GM23338 (cell line): ENCODE measurements around the gene ZNF568. TPM values are rescaled to one million over a fixed set of nuclear protein-coding genes. Genes with fewer than 3 reads are reported as not detected.

ENCODE experiments used
- ATAC-seq: fragments of 200-7000 bp; cut with Tn5 transposase; 3 replicates; pipeline ENCODE4 v1.9.1; 2020
- DNase-seq: peaks from one replicate; pipeline ENCODE4 v3.0.0-alpha.2; 2015; ENCODE audit warnings: low spot score
- H2AFZ ChIP-seq: fragments of 200-600 bp; sonication (generic); 2 replicates; pipeline ENCODE4 v1.8.0; 2016; ENCODE audit warnings: antibody characterized with exemption, mild to moderate bottlenecking, moderate library complexity
- H3F3A ChIP-seq: fragments of 200-600 bp; sonication (generic); replicated peaks from 2 replicates; pipeline ENCODE4 v1.8.0; 2017; ENCODE audit warnings: antibody characterized with exemption, mixed run types, low read depth
- H3K27ac ChIP-seq: fragments of 200-600 bp; sonication (generic); 2 replicates; pipeline ENCODE4 v1.6.1; 2016; ENCODE audit warnings: low read depth
- H3K27me3 ChIP-seq: fragments of 200-600 bp; sonication (generic); 2 replicates; pipeline ENCODE4 v1.8.0; 2016; ENCODE audit warnings: mild to moderate bottlenecking, mixed run types, moderate library complexity; ENCODE audit not compliant: insufficient read depth
- H3K36me3 ChIP-seq: fragments of 200-600 bp; sonication (generic); 2 replicates; pipeline ENCODE4 v1.8.0; 2016; ENCODE audit warnings: mild to moderate bottlenecking; ENCODE audit not compliant: insufficient read depth
- H3K4me1 ChIP-seq: fragments of 200-600 bp; sonication (generic); 2 replicates; pipeline ENCODE4 v1.8.0; 2016; ENCODE audit warnings: mild to moderate bottlenecking, moderate library complexity; ENCODE audit not compliant: insufficient read depth
- H3K4me2 ChIP-seq: fragments of 200-600 bp; sonication (generic); 2 replicates; pipeline ENCODE4 v1.7.1; 2017; ENCODE audit warnings: mixed run types
- H3K4me3 ChIP-seq: fragments of 200-600 bp; sonication (generic); 2 replicates; pipeline ENCODE4 v1.6.1; 2016; ENCODE audit warnings: mixed run types
- H3K79me2 ChIP-seq: fragments of 200-600 bp; sonication (generic); replicated peaks from 2 replicates; pipeline ENCODE4 v1.8.0; 2017; ENCODE audit warnings: mild to moderate bottlenecking; ENCODE audit not compliant: insufficient read depth
- H3K9me2 ChIP-seq: fragments of 200-600 bp; sonication (generic); 2 replicates; pipeline ENCODE4 v1.8.0; 2017; ENCODE audit not compliant: insufficient read depth
- H4K20me1 ChIP-seq: fragments of 200-600 bp; sonication (generic); replicated peaks from 2 replicates; pipeline ENCODE4 v1.8.0; 2017; ENCODE audit warnings: mild to moderate bottlenecking; ENCODE audit not compliant: insufficient read depth
- H3K27ac Mint-ChIP-seq: 2 replicates; pipeline ENCODE4 v1.8.0; 2020; ENCODE audit warnings: inconsistent platforms, mild to moderate bottlenecking, moderate library complexity, mixed read lengths
- H3K27me3 Mint-ChIP-seq: 3 replicates; pipeline ENCODE4 v1.8.0; 2022; ENCODE audit warnings: low read depth, mild to moderate bottlenecking, moderate library complexity, mixed read lengths, inconsistent platforms; ENCODE audit not compliant: insufficient read depth, poor library complexity
- H3K36me3 Mint-ChIP-seq: 3 replicates; pipeline ENCODE4 v1.8.0; 2021; ENCODE audit warnings: low read depth, mild to moderate bottlenecking, inconsistent platforms, moderate library complexity, mixed read lengths
- H3K4me1 Mint-ChIP-seq: 3 replicates; pipeline ENCODE4 v1.8.0; 2020; ENCODE audit warnings: mild to moderate bottlenecking, inconsistent platforms, mixed read lengths
- H3K4me3 Mint-ChIP-seq: 3 replicates; pipeline ENCODE4 v1.8.0; 2021; ENCODE audit warnings: moderate library complexity, mild to moderate bottlenecking, inconsistent platforms, mixed read lengths
- H3K9me3 Mint-ChIP-seq: 3 replicates; pipeline ENCODE4 v1.8.0; 2020; ENCODE audit warnings: moderate library complexity, mild to moderate bottlenecking, inconsistent platforms, mixed read lengths
- EZH2 ChIP-seq: fragments of 200-600 bp; sonication (generic); IDR thresholded peaks from one replicate; pipeline ENCODE4 v1.8.0; 2017; ENCODE audit warnings: antibody characterized with exemption, mild to moderate bottlenecking, low read depth; ENCODE audit not compliant: unreplicated experiment
- EZH2phosphoT487 ChIP-seq: fragments of 200-600 bp; sonication (generic); IDR thresholded peaks from one replicate; pipeline ENCODE4 v1.8.1; 2018; ENCODE audit warnings: antibody characterized with exemption; ENCODE audit not compliant: unreplicated experiment
- JUNB ChIP-seq: IDR thresholded peaks from one replicate; pipeline ENCODE4 v1.6.1; 2016; ENCODE audit warnings: antibody characterized with exemption; ENCODE audit not compliant: unreplicated experiment
- NANOG ChIP-seq: IDR thresholded peaks from 2 replicates; pipeline ENCODE4 v1.6.1; 2016; ENCODE audit warnings: antibody characterized with exemption, borderline replicate concordance
- POLR2AphosphoS5 ChIP-seq: IDR thresholded peaks from 2 replicates; pipeline ENCODE4 v1.6.1; 2016; ENCODE audit warnings: antibody characterized with exemption, low read depth
- STAT1 ChIP-seq: IDR thresholded peaks from one replicate; pipeline ENCODE4 v1.6.1; 2016; ENCODE audit warnings: antibody characterized with exemption; ENCODE audit not compliant: unreplicated experiment
- ZNF114 ChIP-seq: fragments of 250-450 bp; sonication (Bioruptor Pico); IDR thresholded peaks from 2 replicates; pipeline ENCODE4 v1.5.0; 2020; ENCODE audit warnings: mild to moderate bottlenecking, moderate library complexity
- polyA plus RNA-seq: library from polyadenylated mRNA; unstranded; fragments of >200 nt; fragmentation: Nextera tagmentation; extraction: Ambion mirVana; gene quantifications from 2 replicates; pipeline ENCODE4 v1.2.1, GENCODE V29; 2016
- total RNA-seq: library from RNA; depleted of rRNA; stranded (reverse); fragments of >200 nt; shearing (Covaris generic); gene quantifications from 2 replicates; pipeline ENCODE4 v1.2.3, GENCODE V29; 2014
- TF ChIP-seq, protein P1 (sequence below): fragments of 250-450 bp; sonication (Bioruptor Pico); IDR thresholded peaks from 2 replicates; pipeline ENCODE4 v1.5.0; 2020; ENCODE audit warnings: mild to moderate bottlenecking, moderate library complexity
- TF ChIP-seq, protein P2 (sequence below): IDR thresholded peaks from one replicate; pipeline ENCODE4 v1.6.1; 2018; ENCODE audit warnings: antibody characterized with exemption; ENCODE audit not compliant: unreplicated experiment
- TF ChIP-seq, protein P3 (sequence below): IDR thresholded peaks from 2 replicates; pipeline ENCODE4 v1.6.1; 2016; ENCODE audit warnings: antibody characterized with exemption
- TF ChIP-seq, protein P4 (sequence below), 2 experiments: fragments of 200-600 bp in 1 of 2; sonication (generic) in 1 of 2; conservative IDR thresholded peaks; 2 replicates each; pipeline versions ENCODE4 v1.5.1 to v1.6.1; 2016 to 2017; ENCODE audit warnings: antibody characterized with exemption in 2 of 2, low read depth in 2 of 2, mild to moderate bottlenecking in 2 of 2, moderate library complexity in 1 of 2

Gene ZNF568
- total and polyA plus RNA-seq, 2 experiments from 2014 or later = 7.6 to 10.5 TPM

DNA sequence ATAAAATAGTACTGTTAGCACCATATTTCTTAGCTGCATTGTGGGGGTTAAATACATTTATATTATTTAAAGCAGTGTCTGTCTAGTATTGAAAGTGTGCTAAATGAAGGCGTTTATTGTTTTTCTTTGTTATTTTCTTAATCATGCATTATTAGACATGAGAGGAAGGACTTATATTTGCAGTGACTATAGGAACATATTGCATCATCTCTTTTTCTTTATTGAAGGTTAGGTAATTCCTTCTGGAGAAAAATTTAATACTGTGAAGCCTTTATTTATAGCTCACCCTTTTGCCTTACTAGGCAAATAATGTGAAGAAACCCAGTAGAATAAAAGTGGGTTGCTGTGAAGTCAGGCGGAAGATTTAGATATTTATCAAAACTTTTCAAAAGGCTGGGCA lies 83.2 kb downstream of the ZNF568 start:
- Histone ChIP-seq H3F3A (no peaks in the 10 kb centered on the region), H3K79me2 (no peaks in the 10 kb centered on the region), H3K27me3 (no peaks in the 10 kb centered on the region), H4K20me1 (no peaks in the 10 kb centered on the region), H3K4me2 (no peak overlapping the region), H3K36me3 (peaks cover 13% of the 10 kb centered on the region), H2AFZ (no peak overlapping the region), H3K4me1 (no peaks in the 10 kb centered on the region), H3K4me3 (no peak overlapping the region), H3K9me2 (peaks cover 2% of the 10 kb centered on the region; the same call in 1 of the 2 replicates), H3K27ac (no peak overlapping the region)
- TF ChIP-seq, protein P1, sequence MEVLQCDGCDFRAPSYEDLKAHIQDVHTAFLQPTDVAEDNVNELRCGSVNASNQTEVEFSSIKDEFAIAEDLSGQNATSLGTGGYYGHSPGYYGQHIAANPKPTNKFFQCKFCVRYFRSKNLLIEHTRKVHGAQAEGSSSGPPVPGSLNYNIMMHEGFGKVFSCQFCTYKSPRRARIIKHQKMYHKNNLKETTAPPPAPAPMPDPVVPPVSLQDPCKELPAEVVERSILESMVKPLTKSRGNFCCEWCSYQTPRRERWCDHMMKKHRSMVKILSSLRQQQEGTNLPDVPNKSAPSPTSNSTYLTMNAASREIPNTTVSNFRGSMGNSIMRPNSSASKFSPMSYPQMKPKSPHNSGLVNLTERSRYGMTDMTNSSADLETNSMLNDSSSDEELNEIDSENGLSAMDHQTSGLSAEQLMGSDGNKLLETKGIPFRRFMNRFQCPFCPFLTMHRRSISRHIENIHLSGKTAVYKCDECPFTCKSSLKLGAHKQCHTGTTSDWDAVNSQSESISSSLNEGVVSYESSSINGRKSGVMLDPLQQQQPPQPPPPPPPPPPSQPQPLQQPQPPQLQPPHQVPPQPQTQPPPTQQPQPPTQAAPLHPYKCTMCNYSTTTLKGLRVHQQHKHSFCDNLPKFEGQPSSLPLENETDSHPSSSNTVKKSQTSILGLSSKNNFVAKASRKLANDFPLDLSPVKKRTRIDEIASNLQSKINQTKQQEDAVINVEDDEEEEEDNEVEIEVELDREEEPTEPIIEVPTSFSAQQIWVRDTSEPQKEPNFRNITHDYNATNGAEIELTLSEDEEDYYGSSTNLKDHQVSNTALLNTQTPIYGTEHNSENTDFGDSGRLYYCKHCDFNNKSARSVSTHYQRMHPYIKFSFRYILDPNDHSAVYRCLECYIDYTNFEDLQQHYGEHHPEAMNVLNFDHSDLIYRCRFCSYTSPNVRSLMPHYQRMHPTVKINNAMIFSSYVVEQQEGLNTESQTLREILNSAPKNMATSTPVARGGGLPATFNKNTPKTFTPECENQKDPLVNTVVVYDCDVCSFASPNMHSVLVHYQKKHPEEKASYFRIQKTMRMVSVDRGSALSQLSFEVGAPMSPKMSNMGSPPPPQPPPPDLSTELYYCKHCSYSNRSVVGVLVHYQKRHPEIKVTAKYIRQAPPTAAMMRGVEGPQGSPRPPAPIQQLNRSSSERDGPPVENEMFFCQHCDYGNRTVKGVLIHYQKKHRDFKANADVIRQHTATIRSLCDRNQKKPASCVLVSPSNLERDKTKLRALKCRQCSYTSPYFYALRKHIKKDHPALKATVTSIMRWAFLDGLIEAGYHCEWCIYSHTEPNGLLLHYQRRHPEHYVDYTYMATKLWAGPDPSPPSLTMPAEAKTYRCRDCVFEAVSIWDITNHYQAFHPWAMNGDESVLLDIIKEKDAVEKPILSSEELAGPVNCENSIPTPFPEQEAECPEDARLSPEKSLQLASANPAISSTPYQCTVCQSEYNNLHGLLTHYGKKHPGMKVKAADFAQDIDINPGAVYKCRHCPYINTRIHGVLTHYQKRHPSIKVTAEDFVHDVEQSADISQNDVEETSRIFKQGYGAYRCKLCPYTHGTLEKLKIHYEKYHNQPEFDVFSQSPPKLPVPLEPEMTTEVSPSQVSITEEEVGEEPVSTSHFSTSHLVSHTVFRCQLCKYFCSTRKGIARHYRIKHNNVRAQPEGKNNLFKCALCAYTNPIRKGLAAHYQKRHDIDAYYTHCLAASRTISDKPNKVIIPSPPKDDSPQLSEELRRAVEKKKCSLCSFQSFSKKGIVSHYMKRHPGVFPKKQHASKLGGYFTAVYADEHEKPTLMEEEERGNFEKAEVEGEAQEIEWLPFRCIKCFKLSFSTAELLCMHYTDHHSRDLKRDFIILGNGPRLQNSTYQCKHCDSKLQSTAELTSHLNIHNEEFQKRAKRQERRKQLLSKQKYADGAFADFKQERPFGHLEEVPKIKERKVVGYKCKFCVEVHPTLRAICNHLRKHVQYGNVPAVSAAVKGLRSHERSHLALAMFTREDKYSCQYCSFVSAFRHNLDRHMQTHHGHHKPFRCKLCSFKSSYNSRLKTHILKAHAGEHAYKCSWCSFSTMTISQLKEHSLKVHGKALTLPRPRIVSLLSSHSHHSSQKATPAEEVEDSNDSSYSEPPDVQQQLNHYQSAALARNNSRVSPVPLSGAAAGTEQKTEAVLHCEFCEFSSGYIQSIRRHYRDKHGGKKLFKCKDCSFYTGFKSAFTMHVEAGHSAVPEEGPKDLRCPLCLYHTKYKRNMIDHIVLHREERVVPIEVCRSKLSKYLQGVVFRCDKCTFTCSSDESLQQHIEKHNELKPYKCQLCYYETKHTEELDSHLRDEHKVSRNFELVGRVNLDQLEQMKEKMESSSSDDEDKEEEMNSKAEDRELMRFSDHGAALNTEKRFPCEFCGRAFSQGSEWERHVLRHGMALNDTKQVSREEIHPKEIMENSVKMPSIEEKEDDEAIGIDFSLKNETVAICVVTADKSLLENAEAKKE (CRISPR knock-in tag) = no peak
- TF ChIP-seq, protein P2, sequence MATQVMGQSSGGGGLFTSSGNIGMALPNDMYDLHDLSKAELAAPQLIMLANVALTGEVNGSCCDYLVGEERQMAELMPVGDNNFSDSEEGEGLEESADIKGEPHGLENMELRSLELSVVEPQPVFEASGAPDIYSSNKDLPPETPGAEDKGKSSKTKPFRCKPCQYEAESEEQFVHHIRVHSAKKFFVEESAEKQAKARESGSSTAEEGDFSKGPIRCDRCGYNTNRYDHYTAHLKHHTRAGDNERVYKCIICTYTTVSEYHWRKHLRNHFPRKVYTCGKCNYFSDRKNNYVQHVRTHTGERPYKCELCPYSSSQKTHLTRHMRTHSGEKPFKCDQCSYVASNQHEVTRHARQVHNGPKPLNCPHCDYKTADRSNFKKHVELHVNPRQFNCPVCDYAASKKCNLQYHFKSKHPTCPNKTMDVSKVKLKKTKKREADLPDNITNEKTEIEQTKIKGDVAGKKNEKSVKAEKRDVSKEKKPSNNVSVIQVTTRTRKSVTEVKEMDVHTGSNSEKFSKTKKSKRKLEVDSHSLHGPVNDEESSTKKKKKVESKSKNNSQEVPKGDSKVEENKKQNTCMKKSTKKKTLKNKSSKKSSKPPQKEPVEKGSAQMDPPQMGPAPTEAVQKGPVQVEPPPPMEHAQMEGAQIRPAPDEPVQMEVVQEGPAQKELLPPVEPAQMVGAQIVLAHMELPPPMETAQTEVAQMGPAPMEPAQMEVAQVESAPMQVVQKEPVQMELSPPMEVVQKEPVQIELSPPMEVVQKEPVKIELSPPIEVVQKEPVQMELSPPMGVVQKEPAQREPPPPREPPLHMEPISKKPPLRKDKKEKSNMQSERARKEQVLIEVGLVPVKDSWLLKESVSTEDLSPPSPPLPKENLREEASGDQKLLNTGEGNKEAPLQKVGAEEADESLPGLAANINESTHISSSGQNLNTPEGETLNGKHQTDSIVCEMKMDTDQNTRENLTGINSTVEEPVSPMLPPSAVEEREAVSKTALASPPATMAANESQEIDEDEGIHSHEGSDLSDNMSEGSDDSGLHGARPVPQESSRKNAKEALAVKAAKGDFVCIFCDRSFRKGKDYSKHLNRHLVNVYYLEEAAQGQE = no peak
- TF ChIP-seq JUNB = no peak
- no peak for TF ChIP-seq ZNF114 (CRISPR knock-in tag)
- no peak for TF ChIP-seq POLR2AphosphoS5
- no peak for TF ChIP-seq EZH2phosphoT487
- TF ChIP-seq, protein P3, sequence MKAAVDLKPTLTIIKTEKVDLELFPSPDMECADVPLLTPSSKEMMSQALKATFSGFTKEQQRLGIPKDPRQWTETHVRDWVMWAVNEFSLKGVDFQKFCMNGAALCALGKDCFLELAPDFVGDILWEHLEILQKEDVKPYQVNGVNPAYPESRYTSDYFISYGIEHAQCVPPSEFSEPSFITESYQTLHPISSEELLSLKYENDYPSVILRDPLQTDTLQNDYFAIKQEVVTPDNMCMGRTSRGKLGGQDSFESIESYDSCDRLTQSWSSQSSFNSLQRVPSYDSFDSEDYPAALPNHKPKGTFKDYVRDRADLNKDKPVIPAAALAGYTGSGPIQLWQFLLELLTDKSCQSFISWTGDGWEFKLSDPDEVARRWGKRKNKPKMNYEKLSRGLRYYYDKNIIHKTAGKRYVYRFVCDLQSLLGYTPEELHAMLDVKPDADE = no peak
- TF ChIP-seq, protein P4, sequence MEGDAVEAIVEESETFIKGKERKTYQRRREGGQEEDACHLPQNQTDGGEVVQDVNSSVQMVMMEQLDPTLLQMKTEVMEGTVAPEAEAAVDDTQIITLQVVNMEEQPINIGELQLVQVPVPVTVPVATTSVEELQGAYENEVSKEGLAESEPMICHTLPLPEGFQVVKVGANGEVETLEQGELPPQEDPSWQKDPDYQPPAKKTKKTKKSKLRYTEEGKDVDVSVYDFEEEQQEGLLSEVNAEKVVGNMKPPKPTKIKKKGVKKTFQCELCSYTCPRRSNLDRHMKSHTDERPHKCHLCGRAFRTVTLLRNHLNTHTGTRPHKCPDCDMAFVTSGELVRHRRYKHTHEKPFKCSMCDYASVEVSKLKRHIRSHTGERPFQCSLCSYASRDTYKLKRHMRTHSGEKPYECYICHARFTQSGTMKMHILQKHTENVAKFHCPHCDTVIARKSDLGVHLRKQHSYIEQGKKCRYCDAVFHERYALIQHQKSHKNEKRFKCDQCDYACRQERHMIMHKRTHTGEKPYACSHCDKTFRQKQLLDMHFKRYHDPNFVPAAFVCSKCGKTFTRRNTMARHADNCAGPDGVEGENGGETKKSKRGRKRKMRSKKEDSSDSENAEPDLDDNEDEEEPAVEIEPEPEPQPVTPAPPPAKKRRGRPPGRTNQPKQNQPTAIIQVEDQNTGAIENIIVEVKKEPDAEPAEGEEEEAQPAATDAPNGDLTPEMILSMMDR (conservative IDR thresholded peaks at IDR 0.05; ENCODE audit: low read depth in 2 of 2) = no peak
- TF ChIP-seq STAT1 = no peak
- no peak for TF ChIP-seq EZH2
- no peak for TF ChIP-seq NANOG
- Mint-ChIP-seq H3K9me3 (peaks cover 89% of the 10 kb centered on the region), H3K4me3 (no peak overlapping the region), H3K4me1 (no peaks in the 10 kb centered on the region), H3K36me3 (peaks cover 47% of the 10 kb centered on the region), H3K27ac (no peak overlapping the region), H3K27me3 (no peaks in the 10 kb centered on the region)
- no peak for DNase-seq
- ATAC-seq = no peak
